ENCODE results near the gene ATP8A2. TPM values are rescaled to one million over a fixed set of nuclear protein-coding genes. Genes with fewer than 3 reads are reported as not detected.

Gene ATP8A2
- polyA plus RNA-seq, 1 donor from 2014 or later = 11.9 TPM

- no peaks in the 10 kb centered on the region for H3K9me3 ChIP-seq (ENCODE audit: low read length)
- no peak overlapping the region for H3K9ac ChIP-seq (ENCODE audit: low read length)
- no peaks in the 10 kb centered on the region for H3F3A ChIP-seq (ENCODE audit: insufficient read depth, low read length, poor library complexity, severe bottlenecking)
- H3K4me2 ChIP-seq (ENCODE audit: low read length) = no peak overlapping the region
- H4K20me1 ChIP-seq (ENCODE audit: insufficient read depth) = no peaks in the 10 kb centered on the region
- no peaks in the 10 kb centered on the region for H3K79me2 ChIP-seq (replicated peaks; ENCODE audit: insufficient read depth, low read length)
- H3K27me3 ChIP-seq (ENCODE audit: insufficient read depth, low read depth, low read length) = no peaks in the 10 kb centered on the region
- H3K4me3 ChIP-seq (ENCODE audit: low read length) = no peak overlapping the region
- H3K9me2 ChIP-seq (ENCODE audit: insufficient read depth, low read length) = no peaks in the 10 kb centered on the region
- no peak overlapping the region for H3K27ac ChIP-seq (ENCODE audit: low read length)
- H2AFZ ChIP-seq (ENCODE audit: low read depth, low read length) = no peak overlapping the region
- H3K36me3 ChIP-seq (ENCODE audit: insufficient read depth, low read length) = no peaks in the 10 kb centered on the region
- TF ChIP-seq EP300 (conservative IDR thresholded peaks at IDR 0.05; ENCODE audit: poor library complexity, severe bottlenecking) (no peak), CTCF (IDR thresholded peaks at IDR 0.05; ENCODE audit: poor library complexity, severe bottlenecking) (no peak), EZH2 (IDR thresholded peaks at IDR 0.05; ENCODE audit: borderline replicate concordance, insufficient read depth, low read length, poor library complexity, severe bottlenecking) (no peak), SMC3 (conservative IDR thresholded peaks at IDR 0.05; ENCODE audit: poor library complexity) (no peak), POLR2AphosphoS5 (IDR thresholded peaks at IDR 0.05) (no peak), MXI1 (conservative IDR thresholded peaks at IDR 0.05; ENCODE audit: poor library complexity, severe bottlenecking) (no peak), TAF1 (IDR thresholded peaks at IDR 0.05; ENCODE audit: low read depth) (no peak), REST (IDR thresholded peaks at IDR 0.05; ENCODE audit: borderline replicate concordance) (no peak), RAD21 (conservative IDR thresholded peaks at IDR 0.05) (no peak)
Measured at GRCh38 chr13:25502551-25502950, 130.8 kb downstream of the ATP8A2 start.

GRCh38 chr13:25503856-25504255, 132.1 kb downstream of the ATP8A2 start:
- Histone ChIP-seq H3K4me3 (ENCODE audit: low read length) (no peak overlapping the region), H2AFZ (ENCODE audit: low read depth, low read length) (no peak overlapping the region), H3K9me3 (ENCODE audit: low read length) (no peaks in the 10 kb centered on the region), H3K27me3 (ENCODE audit: insufficient read depth, low read depth, low read length) (no peaks in the 10 kb centered on the region), H3K36me3 (ENCODE audit: insufficient read depth, low read length) (no peaks in the 10 kb centered on the region), H3K4me2 (ENCODE audit: low read length) (no peak overlapping the region), H3F3A (ENCODE audit: insufficient read depth, low read length, poor library complexity, severe bottlenecking) (no peaks in the 10 kb centered on the region), H4K20me1 (ENCODE audit: insufficient read depth) (no peaks in the 10 kb centered on the region), H3K9me2 (ENCODE audit: insufficient read depth, low read length) (no peaks in the 10 kb centered on the region), H3K27ac (ENCODE audit: low read length) (no peak overlapping the region), H3K79me2 (replicated peaks; ENCODE audit: insufficient read depth, low read length) (no peaks in the 10 kb centered on the region), H3K9ac (ENCODE audit: low read length) (no peak overlapping the region)
- TF ChIP-seq EP300 (conservative IDR thresholded peaks at IDR 0.05; ENCODE audit: poor library complexity, severe bottlenecking) = no peak
- no peak for TF ChIP-seq RAD21 (conservative IDR thresholded peaks at IDR 0.05)
- TF ChIP-seq EZH2 (IDR thresholded peaks at IDR 0.05; ENCODE audit: borderline replicate concordance, insufficient read depth, low read length, poor library complexity, severe bottlenecking) = no peak
- TF ChIP-seq SMC3 (conservative IDR thresholded peaks at IDR 0.05; ENCODE audit: poor library complexity) = no peak
- TF ChIP-seq MXI1 (conservative IDR thresholded peaks at IDR 0.05; ENCODE audit: poor library complexity, severe bottlenecking) = no peak
- TF ChIP-seq TAF1 (IDR thresholded peaks at IDR 0.05; ENCODE audit: low read depth) = no peak
- no peak for TF ChIP-seq POLR2AphosphoS5 (IDR thresholded peaks at IDR 0.05)
- TF ChIP-seq CTCF (IDR thresholded peaks at IDR 0.05; ENCODE audit: poor library complexity, severe bottlenecking) = no peak
- no peak for TF ChIP-seq REST (IDR thresholded peaks at IDR 0.05; ENCODE audit: borderline replicate concordance)
